Urothelium cell line (cell line): ENCODE results near the gene CEP112.
A peak's percentile ranks its signal among the peaks of the same experiment; 100 is the strongest.

Experiments used
- DNase-seq: peaks from one replicate; pipeline ENCODE4 v3.0.0; 2011; ENCODE audit warnings: low spot score, mixed read lengths
- FAIRE-seq: peaks from 2 replicates; lab custom pipeline; 2011; peaks lifted over from hg19 to GRCh38; lab: Jason Lieb, UNC

Gene CEP112

GRCh38 chr17:65627891-65628643 lies 563.9 kb downstream of the CEP112 start:
- FAIRE-seq: no peak
- DNase-seq: peak; percentile 68

- FAIRE-seq (no peak), DNase-seq (no peak)
Observed at GRCh38 chr17:65627108-65627507, 564.8 kb downstream of the CEP112 start.

GRCh38 chr17:65626451-65626850 lies 565.5 kb downstream of the CEP112 start:
- FAIRE-seq: no peak
- no peak for DNase-seq

GRCh38 chr17:65618516-65618915 lies 573.4 kb downstream of the CEP112 start:
- FAIRE-seq (no peak), DNase-seq (no peak)

GRCh38 chr17:65617496-65617895 lies 574.4 kb downstream of the CEP112 start:
- FAIRE-seq (no peak), DNase-seq (no peak)

- FAIRE-seq: no peak
- DNase-seq: no peak
Observed at GRCh38 chr17:65609749-65610148, 582.2 kb downstream of the CEP112 start.

- FAIRE-seq (no peak), DNase-seq (no peak)
Observed at GRCh38 chr17:65609286-65609685, 582.6 kb downstream of the CEP112 start.

GRCh38 chr17:65604070-65604469 lies 587.9 kb downstream of the CEP112 start:
- FAIRE-seq (no peak), DNase-seq (no peak)

GRCh38 chr17:65601881-65602280 lies 590.1 kb downstream of the CEP112 start:
- no peak for FAIRE-seq
- no peak for DNase-seq

- no peak for DNase-seq
- FAIRE-seq: no peak
Observed at GRCh38 chr17:65601145-65601544, 590.8 kb downstream of the CEP112 start.

- FAIRE-seq: no peak
- no peak for DNase-seq
Observed at GRCh38 chr17:65600518-65600917, 591.4 kb downstream of the CEP112 start.

- DNase-seq: no peak
- no peak for FAIRE-seq
Observed at GRCh38 chr17:65599650-65600049, 592.3 kb downstream of the CEP112 start.

- no peak for DNase-seq
- FAIRE-seq: no peak
Observed at GRCh38 chr17:65598746-65599145, 593.2 kb downstream of the CEP112 start.

- FAIRE-seq: no peak
- DNase-seq: no peak
Observed at GRCh38 chr17:65595071-65595656, 596.8 kb downstream of the CEP112 start.

GRCh38 chr17:65593855-65594845 lies 597.8 kb downstream of the CEP112 start:
- FAIRE-seq: no peak
- no peak for DNase-seq

GRCh38 chr17:65593092-65593854 lies 598.7 kb downstream of the CEP112 start:
- no peak for DNase-seq
- FAIRE-seq: no peak

- FAIRE-seq: no peak
- DNase-seq: no peak
Observed at GRCh38 chr17:65592125-65592965, 599.6 kb downstream of the CEP112 start.

- DNase-seq: no peak
- FAIRE-seq: no peak
Observed at GRCh38 chr17:65589321-65589720, 602.6 kb downstream of the CEP112 start.

- FAIRE-seq: peak; percentile 75
- no peak for DNase-seq
Observed at GRCh38 chr17:65588181-65588808, 603.6 kb downstream of the CEP112 start.
